ES-I3 (cell line): ENCODE data around the gene PFN3.

Experiments
- H3K36me3 ChIP-seq: 2 replicates; pipeline ENCODE4 v1.6.1; 2013; ENCODE audit warnings: mild to moderate bottlenecking, low read length, control low read depth, moderate library complexity; ENCODE audit not compliant: insufficient read depth
- H3K4me1 ChIP-seq: 2 replicates; pipeline ENCODE4 v1.6.1; 2013; ENCODE audit warnings: mild to moderate bottlenecking, control low read depth, low read length; ENCODE audit not compliant: insufficient read depth
- H3K9ac ChIP-seq: 2 replicates; pipeline ENCODE4 v1.6.1; 2013; ENCODE audit warnings: low read depth, mild to moderate bottlenecking, low read length, moderate library complexity
- H3K9me3 ChIP-seq: 2 replicates; pipeline ENCODE4 v1.6.1; 2013; ENCODE audit warnings: mild to moderate bottlenecking, low read length, moderate library complexity; ENCODE audit not compliant: control insufficient read depth, insufficient read depth

Gene PFN3

GRCh38 chr5:177399997-177400868, at the start of gene PFN3:
Gene PFN3, minus strand, starts transcription at chr5:177400661. Its CDS starts 85 bp downstream, at chr5:177400576.
- no peaks in the 10 kb centered on the region for H3K9me3 ChIP-seq
- peaks cover 3% of the 10 kb centered on the region; the same call in 1 of the 2 replicates for H3K4me1 ChIP-seq
- no peak within 1 kb of the TSS for H3K9ac ChIP-seq
- H3K36me3 ChIP-seq = no peaks in the 10 kb centered on the region

- Histone ChIP-seq H3K9ac (no peak overlapping the region), H3K4me1 (peaks cover 27% of the 10 kb centered on the region), H3K36me3 (no peaks in the 10 kb centered on the region), H3K9me3 (no peaks in the 10 kb centered on the region)
Measured at GRCh38 chr5:177449140-177450061, 48.9 kb upstream of the PFN3 start.

- peak overlapping the region; percentile 19; the same call in 1 of the 2 replicates for H3K9ac ChIP-seq
- peaks cover 29% of the 10 kb centered on the region for H3K4me1 ChIP-seq
- no peaks in the 10 kb centered on the region for H3K36me3 ChIP-seq
- no peaks in the 10 kb centered on the region for H3K9me3 ChIP-seq
Measured at GRCh38 chr5:177448244-177448950, 47.9 kb upstream of the PFN3 start.

- Histone ChIP-seq H3K36me3 (no peaks in the 10 kb centered on the region), H3K9me3 (no peaks in the 10 kb centered on the region), H3K9ac (peak overlapping the region; percentile 19), H3K4me1 (peaks cover 24% of the 10 kb centered on the region)
Measured at GRCh38 chr5:177447611-177448243, 47.3 kb upstream of the PFN3 start.

GRCh38 chr5:177447066-177447610, 46.7 kb upstream of the PFN3 start:
- Histone ChIP-seq H3K36me3 (no peaks in the 10 kb centered on the region), H3K4me1 (peaks cover 18% of the 10 kb centered on the region), H3K9ac (peak overlapping the region; percentile 67; the same call in 1 of the 2 replicates), H3K9me3 (no peaks in the 10 kb centered on the region)

- H3K4me1 ChIP-seq = peaks cover 18% of the 10 kb centered on the region
- H3K9ac ChIP-seq = peak within 1 kb of the TSS; percentile 67
- H3K9me3 ChIP-seq = no peaks in the 10 kb centered on the region
- no peaks in the 10 kb centered on the region for H3K36me3 ChIP-seq
Measured at GRCh38 chr5:177446200-177447065, 46.0 kb upstream of the PFN3 start, which contains the start of gene PRR7. Gene PRR7, plus strand, starts transcription at chr5:177446814. Its CDS starts 8,254 bp downstream, at chr5:177455068.

GRCh38 chr5:177445917-177446199, 45.4 kb upstream of the PFN3 start:
- Histone ChIP-seq H3K9me3 (no peaks in the 10 kb centered on the region), H3K4me1 (peaks cover 18% of the 10 kb centered on the region), H3K9ac (peak overlapping the region; percentile 67), H3K36me3 (no peaks in the 10 kb centered on the region)

- H3K36me3 ChIP-seq = no peaks in the 10 kb centered on the region
- no peak overlapping the region for H3K9ac ChIP-seq
- peaks cover 18% of the 10 kb centered on the region for H3K4me1 ChIP-seq
- H3K9me3 ChIP-seq = no peaks in the 10 kb centered on the region
Measured at GRCh38 chr5:177445052-177445916, 44.8 kb upstream of the PFN3 start.

- Histone ChIP-seq H3K36me3 (no peaks in the 10 kb centered on the region), H3K4me1 (peaks cover 23% of the 10 kb centered on the region), H3K9me3 (no peaks in the 10 kb centered on the region), H3K9ac (no peak overlapping the region)
Measured at GRCh38 chr5:177444106-177445051, 43.9 kb upstream of the PFN3 start.

- H3K36me3 ChIP-seq = no peaks in the 10 kb centered on the region; the same call in 1 of the 2 replicates
- H3K9ac ChIP-seq = no peak overlapping the region
- H3K4me1 ChIP-seq = peaks cover 19% of the 10 kb centered on the region
- no peaks in the 10 kb centered on the region for H3K9me3 ChIP-seq
Measured at GRCh38 chr5:177443144-177443983, 42.9 kb upstream of the PFN3 start.
